ENCODE data around the gene LIFR.

LIFR gene

GRCh38 chr5:38456657-38457399 lies 99.6 kb downstream of the LIFR start:
- no peak overlapping the region for H3K4me3 ChIP-seq (ENCODE audit: low read depth, low read length)
- no peak for TF ChIP-seq CTCF (IDR thresholded peaks at IDR 0.05; ENCODE audit: low read depth, low read length)

- no peak overlapping the region for H3K4me3 ChIP-seq (ENCODE audit: low read depth, low read length)
- TF ChIP-seq CTCF (IDR thresholded peaks at IDR 0.05; ENCODE audit: low read depth, low read length), result no peak
These were observed 100.6 kb downstream of the LIFR start for GRCh38 chr5:38455796-38456330.

- TF ChIP-seq CTCF (IDR thresholded peaks at IDR 0.05; ENCODE audit: low read depth, low read length), result no peak
- H3K4me3 ChIP-seq (ENCODE audit: low read depth, low read length), result no peak overlapping the region
These were observed 102.5 kb downstream of the LIFR start for GRCh38 chr5:38453921-38454320.

- TF ChIP-seq CTCF (IDR thresholded peaks at IDR 0.05; ENCODE audit: low read depth, low read length), result no peak
- H3K4me3 ChIP-seq (ENCODE audit: low read depth, low read length), result no peak overlapping the region
These were observed 102.9 kb downstream of the LIFR start for GRCh38 chr5:38453506-38453905.

- TF ChIP-seq CTCF (IDR thresholded peaks at IDR 0.05; ENCODE audit: low read depth, low read length), result no peak
- no peak overlapping the region for H3K4me3 ChIP-seq (ENCODE audit: low read depth, low read length)
These were observed 104.2 kb downstream of the LIFR start for GRCh38 chr5:38452201-38452600.

- H3K4me3 ChIP-seq (ENCODE audit: low read depth, low read length), result no peak overlapping the region
- no peak for TF ChIP-seq CTCF (IDR thresholded peaks at IDR 0.05; ENCODE audit: low read depth, low read length)
These were observed 105.2 kb downstream of the LIFR start for GRCh38 chr5:38451074-38451725.

GRCh38 chr5:38450627-38451026 lies 105.8 kb downstream of the LIFR start:
- H3K4me3 ChIP-seq (ENCODE audit: low read depth, low read length), result no peak overlapping the region
- TF ChIP-seq CTCF (IDR thresholded peaks at IDR 0.05; ENCODE audit: low read depth, low read length), result no peak

Data from WI38 (cell line).